Right lobe of liver (tissue), 4 donors: ENCODE measurements around the gene CHRM2.

Experiments used
- POLR2A ChIP-seq: fragments of 450-650 bp; IDR thresholded peaks from one replicate; pipeline ENCODE4 v1.6.1; 2017; ENCODE audit warnings: antibody characterized with exemption, mild to moderate bottlenecking
- TF ChIP-seq, protein P1 (sequence below), 4 donors: fragments of 200-600 bp in 3 of 4; fragments of 450-650 bp in 1 of 4; IDR thresholded peaks; one replicate each; pipeline versions ENCODE4 v1.5.1 to v1.8.0; 2016 to 2022; ENCODE audit warnings: antibody characterized with exemption in 4 of 4, mild to moderate bottlenecking in 2 of 4
- donor health status: DM: no; HTN: no; CAD: no.
- donor health status: DM: no; HTN: no; CAD: no.
- donor health status: DM: no; HTN: yes; CAD: no.

DNA sequence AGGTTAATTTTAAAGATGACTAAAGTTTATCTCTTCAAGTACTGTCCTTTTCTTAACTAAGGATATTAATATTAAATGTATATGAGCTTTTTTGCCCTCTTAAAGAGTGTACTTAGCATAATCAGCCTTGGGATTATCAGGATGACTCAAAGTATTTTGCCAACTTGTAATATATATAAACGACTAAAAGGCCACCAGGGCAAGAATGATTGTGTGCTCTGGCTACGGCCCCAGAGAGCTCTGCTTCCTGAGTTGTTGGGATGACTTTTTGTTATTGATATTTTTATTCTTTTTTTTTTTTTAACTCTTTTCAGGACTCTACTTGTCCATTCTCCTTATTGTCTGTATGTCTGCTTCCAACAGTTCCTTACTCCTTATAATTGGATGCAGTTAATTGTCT is 14.8 kb upstream of the CHRM2 start:
- TF ChIP-seq, protein P1, sequence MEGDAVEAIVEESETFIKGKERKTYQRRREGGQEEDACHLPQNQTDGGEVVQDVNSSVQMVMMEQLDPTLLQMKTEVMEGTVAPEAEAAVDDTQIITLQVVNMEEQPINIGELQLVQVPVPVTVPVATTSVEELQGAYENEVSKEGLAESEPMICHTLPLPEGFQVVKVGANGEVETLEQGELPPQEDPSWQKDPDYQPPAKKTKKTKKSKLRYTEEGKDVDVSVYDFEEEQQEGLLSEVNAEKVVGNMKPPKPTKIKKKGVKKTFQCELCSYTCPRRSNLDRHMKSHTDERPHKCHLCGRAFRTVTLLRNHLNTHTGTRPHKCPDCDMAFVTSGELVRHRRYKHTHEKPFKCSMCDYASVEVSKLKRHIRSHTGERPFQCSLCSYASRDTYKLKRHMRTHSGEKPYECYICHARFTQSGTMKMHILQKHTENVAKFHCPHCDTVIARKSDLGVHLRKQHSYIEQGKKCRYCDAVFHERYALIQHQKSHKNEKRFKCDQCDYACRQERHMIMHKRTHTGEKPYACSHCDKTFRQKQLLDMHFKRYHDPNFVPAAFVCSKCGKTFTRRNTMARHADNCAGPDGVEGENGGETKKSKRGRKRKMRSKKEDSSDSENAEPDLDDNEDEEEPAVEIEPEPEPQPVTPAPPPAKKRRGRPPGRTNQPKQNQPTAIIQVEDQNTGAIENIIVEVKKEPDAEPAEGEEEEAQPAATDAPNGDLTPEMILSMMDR (IDR thresholded peaks at IDR 0.05), result no peak
- TF ChIP-seq POLR2A, result no peak
